Measurements from ENCODE around the gene ADARB2.

ADARB2 gene

DNA sequence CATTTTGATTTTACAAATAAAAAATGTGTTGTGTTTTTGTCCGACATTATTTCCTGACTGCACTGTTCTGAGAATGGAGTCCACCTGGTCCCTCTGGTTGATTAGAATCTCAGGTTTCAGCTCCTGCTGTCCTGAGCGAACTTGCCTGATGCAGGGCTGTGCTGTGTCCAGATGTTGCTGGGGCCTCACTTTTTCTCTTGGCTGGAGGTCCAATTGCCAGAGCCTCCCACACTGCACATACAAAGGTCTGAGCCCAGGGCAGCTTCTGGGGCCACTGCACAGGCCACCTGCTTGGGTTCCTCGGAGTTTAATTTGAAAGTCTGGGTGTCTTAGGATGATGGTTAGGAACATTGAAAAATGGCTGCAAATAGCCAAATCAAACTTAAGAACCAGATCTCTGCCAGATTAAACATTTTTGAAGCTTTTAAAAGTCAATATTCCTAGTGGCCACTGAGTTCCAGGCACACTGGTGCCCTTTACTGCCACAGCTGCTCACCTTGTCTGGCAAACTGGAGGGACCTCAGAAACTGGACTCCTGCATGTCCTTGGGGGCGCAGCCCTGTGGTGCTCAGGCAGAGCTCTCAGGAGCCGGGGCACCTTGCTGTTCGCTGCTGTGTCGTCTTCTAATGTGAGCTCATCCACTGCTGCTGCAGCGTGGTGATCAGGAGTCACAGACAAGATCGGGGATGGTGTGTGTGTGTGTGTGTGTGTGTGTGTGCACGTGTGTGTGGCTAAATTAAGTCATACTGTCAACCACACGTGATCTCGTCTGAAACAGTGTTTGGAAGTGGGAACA, 606.1 kb downstream of the ADARB2 start:
- Histone ChIP-seq H3K4me3 (ENCODE audit: low read depth, low read length) (no peak overlapping the region), H3K4me1 (ENCODE audit: control insufficient read depth, insufficient read depth, low read length) (no peaks in the 10 kb centered on the region), H3K9me3 (ENCODE audit: control insufficient read depth, insufficient read depth, low read depth, low read length) (no peaks in the 10 kb centered on the region), H3K36me3 (ENCODE audit: control insufficient read depth in 2 of 2, insufficient read depth in 1 of 2, low read length in 2 of 2) (peaks cover 0 to 47% of the 10 kb centered on the region in 2 experiments; a peak in 1 of 3 replicates), H3K27ac (ENCODE audit: extremely low read depth, low read depth, low read length) (no peak overlapping the region)
- TF ChIP-seq OSR2 (tag by site-specific recombination; IDR thresholded peaks at IDR 0.05): no peak
- TF ChIP-seq, protein P1, sequence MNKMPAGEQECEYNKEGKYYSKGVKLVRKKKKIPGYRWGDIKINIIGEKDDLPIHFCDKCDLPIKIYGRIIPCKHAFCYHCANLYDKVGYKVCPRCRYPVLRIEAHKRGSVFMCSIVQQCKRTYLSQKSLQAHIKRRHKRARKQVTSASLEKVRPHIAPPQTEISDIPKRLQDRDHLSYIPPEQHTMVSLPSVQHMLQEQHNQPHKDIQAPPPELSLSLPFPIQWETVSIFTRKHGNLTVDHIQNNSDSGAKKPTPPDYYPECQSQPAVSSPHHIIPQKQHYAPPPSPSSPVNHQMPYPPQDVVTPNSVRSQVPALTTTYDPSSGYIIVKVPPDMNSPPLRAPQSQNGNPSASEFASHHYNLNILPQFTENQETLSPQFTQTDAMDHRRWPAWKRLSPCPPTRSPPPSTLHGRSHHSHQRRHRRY (tag by site-specific recombination; IDR thresholded peaks at IDR 0.05): no peak
- TF ChIP-seq, protein P2, sequence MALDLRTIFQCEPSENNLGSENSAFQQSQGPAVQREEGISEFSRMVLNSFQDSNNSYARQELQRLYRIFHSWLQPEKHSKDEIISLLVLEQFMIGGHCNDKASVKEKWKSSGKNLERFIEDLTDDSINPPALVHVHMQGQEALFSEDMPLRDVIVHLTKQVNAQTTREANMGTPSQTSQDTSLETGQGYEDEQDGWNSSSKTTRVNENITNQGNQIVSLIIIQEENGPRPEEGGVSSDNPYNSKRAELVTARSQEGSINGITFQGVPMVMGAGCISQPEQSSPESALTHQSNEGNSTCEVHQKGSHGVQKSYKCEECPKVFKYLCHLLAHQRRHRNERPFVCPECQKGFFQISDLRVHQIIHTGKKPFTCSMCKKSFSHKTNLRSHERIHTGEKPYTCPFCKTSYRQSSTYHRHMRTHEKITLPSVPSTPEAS (tag by site-specific recombination; IDR thresholded peaks at IDR 0.05): 0 out of 2 replicates have a peak, but pooled peaks have one; percentile 26
- ChIA-PET POLR2A (no interaction called here), CTCF (no interaction called here)

DNA sequence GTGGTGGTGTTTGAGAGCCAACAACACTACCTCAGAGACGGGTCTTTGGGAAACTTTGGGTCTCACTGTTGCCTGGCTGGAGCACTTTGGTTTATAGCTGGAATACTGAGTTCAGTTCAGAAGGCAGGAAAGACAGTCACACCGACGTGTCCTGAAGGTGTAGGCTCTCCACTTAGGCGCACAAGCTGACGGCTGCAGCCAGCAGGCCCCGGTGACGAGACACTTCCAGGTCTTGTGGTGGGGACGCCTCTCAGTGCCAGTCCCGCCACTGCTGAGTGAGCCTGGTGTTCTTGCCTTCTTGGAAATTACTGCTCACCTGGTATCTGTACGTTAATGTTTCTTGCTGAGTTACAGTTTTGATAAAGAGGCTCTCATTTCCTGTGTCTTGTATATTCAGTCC, 607.1 kb downstream of the ADARB2 start:
- H3K4me3 ChIP-seq (ENCODE audit: low read depth, low read length): no peak overlapping the region
- no peaks in the 10 kb centered on the region for H3K4me1 ChIP-seq (ENCODE audit: control insufficient read depth, insufficient read depth, low read length)
- ChIA-PET POLR2A (no interaction called here), CTCF (no interaction called here)
- no peak for TF ChIP-seq ZFHX2 (tag by site-specific recombination; conservative IDR thresholded peaks at IDR 0.05)
- TF ChIP-seq ZNF558 (tag by site-specific recombination; IDR thresholded peaks at IDR 0.05): peak; percentile 38; the same call in 1 of the 2 replicates
- TF ChIP-seq, protein P3, sequence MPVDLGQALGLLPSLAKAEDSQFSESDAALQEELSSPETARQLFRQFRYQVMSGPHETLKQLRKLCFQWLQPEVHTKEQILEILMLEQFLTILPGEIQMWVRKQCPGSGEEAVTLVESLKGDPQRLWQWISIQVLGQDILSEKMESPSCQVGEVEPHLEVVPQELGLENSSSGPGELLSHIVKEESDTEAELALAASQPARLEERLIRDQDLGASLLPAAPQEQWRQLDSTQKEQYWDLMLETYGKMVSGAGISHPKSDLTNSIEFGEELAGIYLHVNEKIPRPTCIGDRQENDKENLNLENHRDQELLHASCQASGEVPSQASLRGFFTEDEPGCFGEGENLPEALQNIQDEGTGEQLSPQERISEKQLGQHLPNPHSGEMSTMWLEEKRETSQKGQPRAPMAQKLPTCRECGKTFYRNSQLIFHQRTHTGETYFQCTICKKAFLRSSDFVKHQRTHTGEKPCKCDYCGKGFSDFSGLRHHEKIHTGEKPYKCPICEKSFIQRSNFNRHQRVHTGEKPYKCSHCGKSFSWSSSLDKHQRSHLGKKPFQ (tag by site-specific recombination; IDR thresholded peaks at IDR 0.05): no peak
- no peak for TF ChIP-seq ZNF184 (tag by site-specific recombination; IDR thresholded peaks at IDR 0.05)
- no peak overlapping the region for H3K27ac ChIP-seq (ENCODE audit: extremely low read depth, low read depth, low read length)
- H3K9me3 ChIP-seq (ENCODE audit: control insufficient read depth, insufficient read depth, low read depth, low read length): no peaks in the 10 kb centered on the region
- peaks cover 0 to 51% of the 10 kb centered on the region in 2 experiments; a peak in 1 of 3 replicates for H3K36me3 ChIP-seq (ENCODE audit: control insufficient read depth in 2 of 2, insufficient read depth in 1 of 2, low read length in 2 of 2)

DNA sequence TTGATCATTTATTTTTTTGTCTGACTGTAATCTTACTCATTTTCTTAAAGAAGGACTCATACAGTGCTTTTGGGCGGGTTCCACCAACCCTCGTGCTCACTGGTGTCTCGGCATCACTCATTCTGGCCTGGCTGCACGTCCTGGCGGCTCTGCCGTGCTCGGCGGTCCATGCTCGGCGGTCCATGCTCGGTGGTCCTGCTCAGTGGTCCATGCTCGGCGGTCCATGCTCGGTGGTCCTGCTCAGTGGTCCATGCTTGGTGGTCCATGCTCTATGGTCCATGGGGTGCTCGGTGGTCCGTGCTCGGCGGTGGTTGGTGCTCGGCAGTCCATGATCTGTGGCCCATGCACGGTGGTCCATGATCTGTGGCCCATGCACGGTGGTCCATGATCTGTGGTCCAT, 608.7 kb downstream of the ADARB2 start:
- Histone ChIP-seq H3K9me3 (ENCODE audit: control insufficient read depth, insufficient read depth, low read depth, low read length) (no peaks in the 10 kb centered on the region), H3K36me3 (ENCODE audit: control insufficient read depth in 2 of 2, insufficient read depth in 1 of 2, low read length in 2 of 2) (peaks cover 0 to 67% of the 10 kb centered on the region in 2 experiments; a peak in 1 of 3 replicates), H3K4me3 (ENCODE audit: low read depth, low read length) (no peak overlapping the region), H3K4me1 (ENCODE audit: control insufficient read depth, insufficient read depth, low read length) (no peaks in the 10 kb centered on the region), H3K27ac (ENCODE audit: extremely low read depth, low read depth, low read length) (no peak overlapping the region)
- POLR2A ChIA-PET: no interaction called here
- TF ChIP-seq BCL11B (tag by site-specific recombination; IDR thresholded peaks at IDR 0.05; ENCODE audit: low read depth) (no peak), KLF8 (tag by site-specific recombination; IDR thresholded peaks at IDR 0.05) (no peak), ZNF555 (tag by site-specific recombination; conservative IDR thresholded peaks at IDR 0.05) (no peak), ZSCAN23 (tag by site-specific recombination; IDR thresholded peaks at IDR 0.05) (no peak), ZNF596 (tag by site-specific recombination; IDR thresholded peaks at IDR 0.05) (no peak), ZNF214 (tag by site-specific recombination; IDR thresholded peaks at IDR 0.05; ENCODE audit: borderline replicate concordance) (no peak), ZNF223 (tag by site-specific recombination; IDR thresholded peaks at IDR 0.05) (no peak), ZNF350 (tag by site-specific recombination; IDR thresholded peaks at IDR 0.05) (no peak), HOXC10 (CRISPR knock-in tag; IDR thresholded peaks at IDR 0.05) (no peak), GLIS1 (tag by site-specific recombination; IDR thresholded peaks at IDR 0.05) (no peak), ZNF211 (tag by site-specific recombination; IDR thresholded peaks at IDR 0.05; ENCODE audit: low read depth) (no peak), ZNF184 (tag by site-specific recombination; IDR thresholded peaks at IDR 0.05) (no peak), KLF9 (tag by site-specific recombination; IDR thresholded peaks at IDR 0.05; ENCODE audit: low read depth) (no peak), ZNF416 (tag by site-specific recombination; IDR thresholded peaks at IDR 0.05) (no peak)
- TF ChIP-seq, protein P3 (tag by site-specific recombination; IDR thresholded peaks at IDR 0.05): no peak
- CTCF ChIA-PET: interaction anchor here (0.7 kb wide), 1 partner anchor 18 kb away, joined by 3 read pairs; no protein-coding TSS in a partner anchor
